HepG2 (cell line): ENCODE data around the gene ERC1. TPM values are rescaled to one million over a fixed set of nuclear protein-coding genes. Genes with fewer than 3 reads are reported as not detected.

Experiments used
- BORCS8-MEF2B ChIP-seq: sonication (generic); formaldehyde crosslinking; IDR thresholded peaks from 2 replicates; pipeline ENCODE4 v1.8.0; 2022; ENCODE audit warnings: mild to moderate bottlenecking, missing genetic modification reagents
- CTCF ChIP-seq: sonication (generic); formaldehyde crosslinking; IDR thresholded peaks from 2 replicates; pipeline ENCODE4 v1.5.0; 2020; ENCODE audit warnings: mild to moderate bottlenecking, missing genetic modification reagents, moderate library complexity
- GPN1 ChIP-seq: sonication (generic); formaldehyde crosslinking; IDR thresholded peaks from 2 replicates; pipeline ENCODE4 v1.5.1; 2020; ENCODE audit warnings: missing genetic modification reagents, borderline replicate concordance
- KDM4B ChIP-seq: sonication (generic); formaldehyde crosslinking; IDR thresholded peaks from 2 replicates; pipeline ENCODE4 v1.4.0; 2020; ENCODE audit warnings: missing genetic modification reagents
- KLF15 ChIP-seq: sonication (generic); formaldehyde crosslinking; IDR thresholded peaks from 2 replicates; pipeline ENCODE4 v1.8.1; 2023; ENCODE audit warnings: borderline replicate concordance, mild to moderate bottlenecking, inconsistent platforms, missing genetic modification reagents, mixed read lengths
- NFIB ChIP-seq: sonication (generic); formaldehyde crosslinking; IDR thresholded peaks from 2 replicates; pipeline ENCODE4 v1.9.0; 2021; ENCODE audit warnings: missing genetic modification reagents, mild to moderate bottlenecking, borderline replicate concordance
- RFX5 ChIP-seq: IDR thresholded peaks from 2 replicates; pipeline ENCODE4 v1.6.1; 2011; ENCODE audit warnings: low read depth, low read length, improper control_type of control experiment
- TBX3 ChIP-seq: fragments of 450-650 bp; IDR thresholded peaks from 2 replicates; pipeline ENCODE4 v1.6.1; 2017; ENCODE audit warnings: antibody characterized with exemption, mild to moderate bottlenecking, inconsistent platforms, borderline replicate concordance
- YY1 ChIP-seq: IDR thresholded peaks from 2 replicates; pipeline ENCODE4 v1.6.1; 2011; ENCODE audit warnings: low read length, low read depth, moderate library complexity, mild to moderate bottlenecking; ENCODE audit not compliant: insufficient read depth, insufficient replicate concordance
- ZBTB7A ChIP-seq: sonication (generic); formaldehyde crosslinking; IDR thresholded peaks from 2 replicates; pipeline ENCODE4 v1.8.0; 2022; ENCODE audit warnings: mild to moderate bottlenecking, missing genetic modification reagents
- ZNF329 ChIP-seq: sonication (generic); formaldehyde crosslinking; IDR thresholded peaks from 2 replicates; pipeline ENCODE4 v1.9.0; 2021; ENCODE audit warnings: low read depth, mild to moderate bottlenecking, missing genetic modification reagents
- ZNF407 ChIP-seq: sonication (generic); formaldehyde crosslinking; IDR thresholded peaks from one replicate; pipeline ENCODE4 v1.5.1; 2020; ENCODE audit warnings: mild to moderate bottlenecking, missing genetic modification reagents; ENCODE audit errors: not compliant biosample characterization
- ZNF607 ChIP-seq: sonication (generic); formaldehyde crosslinking; IDR thresholded peaks from 2 replicates; pipeline ENCODE4 v1.5.1; 2020; ENCODE audit warnings: missing genetic modification reagents, mild to moderate bottlenecking, borderline replicate concordance
- ZNF770 ChIP-seq: sonication (generic); formaldehyde crosslinking; IDR thresholded peaks from 2 replicates; pipeline ENCODE4 v1.5.0; 2020; ENCODE audit warnings: mild to moderate bottlenecking, missing genetic modification reagents
- ZSCAN5A ChIP-seq: sonication (generic); formaldehyde crosslinking; IDR thresholded peaks from 2 replicates; pipeline ENCODE4 v1.8.0; 2022; ENCODE audit warnings: mild to moderate bottlenecking, missing genetic modification reagents, borderline replicate concordance
- polyA plus RNA-seq, 8 experiments: library from polyadenylated mRNA; depleted of rRNA in 3 of 8; stranded (reverse) in 7 of 8; unstranded in 1 of 8; fragments of >200 nt; fragmentation: Illumina TruSeq in 4 of 8; extraction: Trizol in 4 of 8; gene quantifications; 2 replicates each; pipeline versions ENCODE4 v1.2.1 to v1.2.3, GENCODE V29; 2011 to 2016; ENCODE audit warnings: low read depth in 4 of 8, missing spikeins in 1 of 8, mixed read lengths in 1 of 8; ENCODE audit not compliant: insufficient read depth in 1 of 8
- total RNA-seq, 5 experiments: library from RNA; depleted of rRNA; stranded (reverse); fragments of >200 nt; fragmentation: Illumina TruSeq; extraction: Trizol; gene quantifications; 2 replicates each; pipeline ENCODE4 v1.2.3, GENCODE V29; 2016; ENCODE audit warnings: low read depth in 1 of 5

The ERC1 gene
- total and polyA plus RNA-seq, 2 of the 13 experiments (the other 11 are each of a cell fraction or from before 2014, with no cell fraction given) = 6.1 to 12.4 TPM

- TF ChIP-seq NFIB (CRISPR knock-in tag) (no peak), ZSCAN5A (CRISPR knock-in tag) (peak; percentile 70; the same call in 1 of the 2 replicates), ZBTB7A (CRISPR knock-in tag) (no peak), KDM4B (peak; percentile 62; the same call in 1 of the 2 replicates), BORCS8-MEF2B (CRISPR knock-in tag) (peak; percentile 90), ZNF770 (CRISPR knock-in tag) (peak; percentile 96), ZNF329 (CRISPR knock-in tag) (peak; percentile 87), CTCF (CRISPR knock-in tag) (peak; percentile 54), KLF15 (CRISPR knock-in tag) (no peak), TBX3 (peak; percentile 64), ZNF607 (CRISPR knock-in tag) (peak; percentile 87), ZNF407 (CRISPR knock-in tag) (no peak), GPN1 (CRISPR knock-in tag) (0 out of 2 replicates have a peak, but pooled peaks have one; percentile 33), RFX5 (no peak), YY1 (no peak)
These were observed at the start of gene ERC1 (continued) for GRCh38 chr12:990661-991349.
